GM12878 (cell line): Measurements from ENCODE around the gene TPBGL. TPM values are rescaled to one million over a fixed set of nuclear protein-coding genes. Genes with fewer than 3 reads are reported as not detected.

Source experiments
- ATAC-seq: fragments of 200-7000 bp; cut with Tn5 transposase; 3 replicates; pipeline ENCODE4 v1.9.1; 2020; ENCODE audit warnings: mild to moderate bottlenecking, moderate library complexity
- BruUV-seq: library from RNA; stranded (reverse); fragments of 400-500 nt; replicated peaks from 2 replicates; lab custom pipeline; 2021; lab: Mats Ljungman, UMichigan
- CTCF ChIA-PET: fragments of 300-600 bp; sonication (Branson Sonifier 250); formaldehyde crosslinking; extraction: SDS; loops from one replicate; lab custom pipeline; 2021; ENCODE audit warnings: inconsistent platforms; lab: Yijun Ruan, JAX
- POLR2A ChIA-PET: fragments of 350-600 bp; formaldehyde crosslinking; extraction: SDS; loops from one replicate; lab custom pipeline; 2021; ENCODE audit warnings: inconsistent platforms; lab: Charles Lee
- RAD21 ChIA-PET: fragments of 300-600 bp; sonication (Branson Sonifier 250); formaldehyde crosslinking; loops from one replicate; lab custom pipeline; 2023; ENCODE audit warnings: antibody characterized with exemption; ENCODE audit not compliant: unreplicated experiment; lab: Charles Lee
- SMC1A ChIA-PET: fragments of 300-600 bp; sonication (Branson Sonifier 250); formaldehyde crosslinking; loops from one replicate; lab custom pipeline; 2023; ENCODE audit not compliant: unreplicated experiment, uncharacterized antibody; lab: Charles Lee
- DNase-seq: peaks from one replicate; pipeline ENCODE4 v3.0.0-alpha.2; 2011; ENCODE audit warnings: low read depth, low spot score
- FAIRE-seq: peaks from 3 replicates; lab custom pipeline; 2011; peaks lifted over from hg19 to GRCh38; lab: Jason Lieb, UNC
- H2AFZ ChIP-seq: 2 replicates; pipeline ENCODE4 v1.6.0; 2011; ENCODE audit warnings: low read depth, low read length, control low read depth; ENCODE audit not compliant: control insufficient read depth
- H3K27ac ChIP-seq: 2 replicates; pipeline ENCODE4 v1.5.1; 2011; ENCODE audit warnings: control low read depth; ENCODE audit not compliant: control insufficient read depth, insufficient read depth
- H3K27me3 ChIP-seq, 2 experiments: replicated peaks in 1 of 2; 2 replicates each; pipeline versions ENCODE4 v1.6.0 to v1.6.1; 2011; ENCODE audit warnings: low read length in 1 of 2; ENCODE audit not compliant: control insufficient read depth in 2 of 2, insufficient read depth in 2 of 2
- H3K36me3 ChIP-seq, 2 experiments: 2 replicates each; pipeline ENCODE4 v1.5.1; 2011; ENCODE audit warnings: low read length in 1 of 2; ENCODE audit not compliant: control insufficient read depth in 2 of 2, insufficient read depth in 2 of 2
- H3K4me1 ChIP-seq: 2 replicates; pipeline ENCODE4 v1.6.1; 2011; ENCODE audit warnings: mild to moderate bottlenecking, low read length, moderate library complexity, mixed read lengths; ENCODE audit not compliant: control insufficient read depth, insufficient read depth
- H3K4me2 ChIP-seq: 2 replicates; pipeline ENCODE4 v1.6.0; 2011; ENCODE audit warnings: control low read depth; ENCODE audit not compliant: control insufficient read depth, insufficient read depth
- H3K4me3 ChIP-seq: fragments of 200-600 bp; sonication (generic); 2 replicates; pipeline ENCODE4 v1.5.1; 2016
- H3K79me2 ChIP-seq: 2 replicates; pipeline ENCODE4 v1.6.0; 2011; ENCODE audit warnings: low read length; ENCODE audit not compliant: control insufficient read depth, insufficient read depth
- H3K9ac ChIP-seq: 2 replicates; pipeline ENCODE4 v1.8.0; 2011; ENCODE audit warnings: low read length, control low read depth, mixed read lengths; ENCODE audit not compliant: control insufficient read depth, insufficient read depth
- H3K9me3 ChIP-seq: replicated peaks from 3 replicates; pipeline ENCODE4 v1.5.1; 2011; ENCODE audit warnings: mild to moderate bottlenecking, low read length; ENCODE audit not compliant: control insufficient read depth, insufficient read depth
- H4K20me1 ChIP-seq: 2 replicates; pipeline ENCODE4 v1.6.0; 2011; ENCODE audit not compliant: control insufficient read depth, insufficient read depth
- CEBPB ChIP-seq, 2 experiments: fragments of 150-350 bp in 1 of 2; IDR thresholded peaks; 2 replicates each; pipeline ENCODE4 v1.6.1; 2012 to 2014; ENCODE audit warnings: low read depth in 2 of 2, low read length in 2 of 2, borderline replicate concordance in 1 of 2, inconsistent platforms in 1 of 2
- IKZF1 ChIP-seq: fragments of 450-650 bp; conservative IDR thresholded peaks from 2 replicates; pipeline ENCODE4 v1.6.1; 2017; ENCODE audit warnings: antibody characterized with exemption, mild to moderate bottlenecking
- MXI1 ChIP-seq: fragments of 150-350 bp; IDR thresholded peaks from 2 replicates; pipeline ENCODE4 v1.6.1; 2011; ENCODE audit warnings: low read depth, mild to moderate bottlenecking, inconsistent platforms, low read length, improper control_type of control experiment
- RELA ChIP-seq: fragments of 450-650 bp; IDR thresholded peaks from 2 replicates; pipeline ENCODE4 v1.8.0; 2014; ENCODE audit warnings: borderline replicate concordance; ENCODE audit not compliant: partially characterized antibody
- TCF7 ChIP-seq: IDR thresholded peaks from 2 replicates; pipeline ENCODE4 v1.6.1; 2014; ENCODE audit warnings: antibody characterized with exemption, borderline replicate concordance
- ZBTB11 ChIP-seq: fragments of 450-650 bp; formaldehyde crosslinking; IDR thresholded peaks from 2 replicates; pipeline ENCODE4 v1.5.0; 2022; ENCODE audit warnings: mild to moderate bottlenecking, missing genetic modification characterization
- whole genome bisulfite sequencing: methylation state at CpG from one replicate; pipeline ENCODE4 v1.1.6; 2016; ENCODE audit warnings: low lambda C conversion rate; ENCODE audit not compliant: insufficient replicate concordance, insufficient coverage; ENCODE audit errors: missing lambda C conversion rate; 5-methylcytosine and 5-hydroxymethylcytosine counted together
- in situ Hi-C: fragments of 300-500 bp; cut with MboI; formaldehyde crosslinking; loops from 9 replicates; pipeline ENCODE4 v1.14.3; 2018; ENCODE audit warnings: mixed read lengths
- intact Hi-C: fragments of 100-400 bp; cut with micrococcal nuclease; formaldehyde crosslinking; loops from one replicate; pipeline ENCODE4 v1.14.2; 2022; ENCODE audit not compliant: unreplicated experiment
- polyA plus RNA-seq, 11 experiments: library from polyadenylated mRNA; depleted of rRNA in 4 of 11; unstranded in 6 of 11; stranded (reverse) in 5 of 11; fragments of >200 nt; fragmentation: Nextera tagmentation in 4 of 11; fragmentation: Illumina TruSeq in 1 of 11; extraction: Ambion mirVana in 4 of 11; extraction: Trizol in 1 of 11; gene quantifications; 1 replicate in 1 of 11; 2 replicates in 10 of 11; pipeline versions ENCODE4 v1.2.1 to v1.2.3, GENCODE V29; 2011 to 2016; ENCODE audit warnings: inconsistent platforms in 2 of 11, missing spikeins in 2 of 11, low read depth in 1 of 11
- total RNA-seq, 4 experiments: library from RNA; depleted of rRNA in 3 of 4; stranded (reverse); fragments of >200 nt in 3 of 4; fragmentation: Illumina TruSeq in 1 of 4; extraction: Trizol in 1 of 4; gene quantifications; 2 replicates each; pipeline versions ENCODE4 v1.2.1 to v1.2.3, GENCODE V29; 2013 to 2021
- TF ChIP-seq, protein P1 (sequence below): fragments of 450-650 bp; IDR thresholded peaks from 2 replicates; pipeline ENCODE4 v1.6.1; 2017; ENCODE audit warnings: antibody characterized with exemption, mild to moderate bottlenecking, moderate library complexity

Gene TPBGL
- total and polyA plus RNA-seq, 10 of the 15 experiments (the other 5 are each of a cell fraction or from before 2014, with no cell fraction given): not detected

DNA sequence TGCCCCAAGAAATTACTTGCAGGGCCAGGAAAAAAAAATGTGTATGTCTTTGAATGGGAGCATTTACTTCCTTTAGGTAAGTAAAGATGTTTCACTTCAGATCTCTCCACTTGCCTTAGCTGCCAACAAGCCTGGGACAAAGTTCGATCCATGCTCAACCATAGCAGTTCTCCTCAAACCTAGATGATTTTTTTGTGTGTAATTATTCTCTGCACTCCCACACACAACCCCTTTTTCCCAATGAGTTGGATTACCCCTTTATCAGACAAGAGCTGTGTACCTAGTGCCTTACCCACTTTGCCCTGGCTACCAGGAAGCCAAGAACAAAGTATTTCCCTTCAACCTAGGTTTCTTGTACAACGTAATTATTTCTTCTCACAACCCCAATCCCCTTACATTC, 35.6 kb downstream of the TPBGL start:
- Histone ChIP-seq H3K4me2 (no peak overlapping the region), H3K9ac (no peak overlapping the region), H3K27ac (no peak overlapping the region), H3K9me3 (no peaks in the 10 kb centered on the region), H2AFZ (no peak overlapping the region), H3K79me2 (no peaks in the 10 kb centered on the region)
- intact Hi-C loops: no loop called here
- no peak for ATAC-seq
- ChIA-PET RAD21 (interaction anchor here (0.6 to 6.9 kb wide), 2 partner anchors 19 to 109 kb away, joined by 3 to 118 read pairs; no protein-coding TSS in a partner anchor), CTCF (interaction anchor here (0.5 to 16.9 kb wide), 10 partner anchors 19 to 1904 kb away, joined by 3 to 406 read pairs (median 3); no protein-coding TSS in a partner anchor)
- in situ Hi-C loops: loop anchor here (5.0 kb wide), 1 partner anchor 106 kb away; no protein-coding TSS in a partner anchor
- FAIRE-seq: no peak
- TF ChIP-seq IKZF1 (no peak), ZBTB11 (CRISPR knock-in tag) (no peak), CEBPB (IDR thresholded peaks at IDR 0.05; ENCODE audit: borderline replicate concordance in 1 of 2, low read depth in 2 of 2, low read length in 2 of 2) (no peak), RELA (no peak), MXI1 (no peak), TCF7 (no peak)
- TF ChIP-seq, protein P1, sequence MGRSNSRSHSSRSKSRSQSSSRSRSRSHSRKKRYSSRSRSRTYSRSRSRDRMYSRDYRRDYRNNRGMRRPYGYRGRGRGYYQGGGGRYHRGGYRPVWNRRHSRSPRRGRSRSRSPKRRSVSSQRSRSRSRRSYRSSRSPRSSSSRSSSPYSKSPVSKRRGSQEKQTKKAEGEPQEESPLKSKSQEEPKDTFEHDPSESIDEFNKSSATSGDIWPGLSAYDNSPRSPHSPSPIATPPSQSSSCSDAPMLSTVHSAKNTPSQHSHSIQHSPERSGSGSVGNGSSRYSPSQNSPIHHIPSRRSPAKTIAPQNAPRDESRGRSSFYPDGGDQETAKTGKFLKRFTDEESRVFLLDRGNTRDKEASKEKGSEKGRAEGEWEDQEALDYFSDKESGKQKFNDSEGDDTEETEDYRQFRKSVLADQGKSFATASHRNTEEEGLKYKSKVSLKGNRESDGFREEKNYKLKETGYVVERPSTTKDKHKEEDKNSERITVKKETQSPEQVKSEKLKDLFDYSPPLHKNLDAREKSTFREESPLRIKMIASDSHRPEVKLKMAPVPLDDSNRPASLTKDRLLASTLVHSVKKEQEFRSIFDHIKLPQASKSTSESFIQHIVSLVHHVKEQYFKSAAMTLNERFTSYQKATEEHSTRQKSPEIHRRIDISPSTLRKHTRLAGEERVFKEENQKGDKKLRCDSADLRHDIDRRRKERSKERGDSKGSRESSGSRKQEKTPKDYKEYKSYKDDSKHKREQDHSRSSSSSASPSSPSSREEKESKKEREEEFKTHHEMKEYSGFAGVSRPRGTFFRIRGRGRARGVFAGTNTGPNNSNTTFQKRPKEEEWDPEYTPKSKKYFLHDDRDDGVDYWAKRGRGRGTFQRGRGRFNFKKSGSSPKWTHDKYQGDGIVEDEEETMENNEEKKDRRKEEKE: no peak
- TF ChIP-seq, all 136 proteins: peak for 0
- ChIA-PET SMC1A (interaction anchor here (1.4 to 4.2 kb wide), 3 partner anchors 106 to 112 kb away, joined by 7 to 17 read pairs (median 9); no protein-coding TSS in a partner anchor), POLR2A (no interaction called here)
- H4K20me1 ChIP-seq: no peaks in the 10 kb centered on the region
- BruUV-seq: no TSS peak
- no peaks in the 10 kb centered on the region; a peak in 1 of 4 replicates for H3K27me3 ChIP-seq
- H3K4me1 ChIP-seq: no peaks in the 10 kb centered on the region
- no peak overlapping the region for H3K4me3 ChIP-seq
- 31% methylated on average over 2 of the region's 2 CpGs for WGBS
- peaks cover 0 to 2% of the 10 kb centered on the region in 2 experiments; a peak in 2 of 4 replicates for H3K36me3 ChIP-seq
- DNase-seq: no peak
